Measurements from ENCODE around the gene OR5D13.

The OR5D13 gene

GRCh38 chr11:55773138-55773537, at the start of gene OR5D13:
Gene OR5D13 (plus strand): TSS chr11:55773438. CDS start chr11:55773438, 0 bp downstream.
- no peak for DNase-seq

- no peak for DNase-seq
These were observed 46.4 kb upstream of the OR5D13 start for GRCh38 chr11:55726715-55727324.

GRCh38 chr11:55732936-55733335, 40.3 kb upstream of the OR5D13 start:
- no peak for DNase-seq

- DNase-seq, result no peak
These were observed 18.4 kb downstream of the OR5D13 start for GRCh38 chr11:55791606-55792005.

- no peak for DNase-seq
These were observed 20.1 kb downstream of the OR5D13 start for GRCh38 chr11:55793321-55793720.

GRCh38 chr11:55795256-55795655, 22.0 kb downstream of the OR5D13 start, which contains the start of gene OR5D14:
Gene OR5D14 (plus strand): TSS chr11:55795556. CDS start chr11:55795556, 0 bp downstream.
- no peak for DNase-seq

GRCh38 chr11:55806248-55806647, 33.0 kb downstream of the OR5D13 start:
- DNase-seq, result no peak

GRCh38 chr11:55811067-55811466, 37.8 kb downstream of the OR5D13 start, which contains the start of gene OR5L1:
Gene OR5L1 (plus strand): TSS chr11:55811367. CDS start chr11:55811467, 100 bp downstream.
- DNase-seq, result no peak

GRCh38 chr11:55819330-55819729, 46.1 kb downstream of the OR5D13 start, which contains the start of gene OR5D18:
Gene OR5D18 (plus strand): TSS chr11:55819630. CDS start chr11:55819630, 0 bp downstream.
- no peak for DNase-seq
